ENCODE data around the gene DLD.

DNA sequence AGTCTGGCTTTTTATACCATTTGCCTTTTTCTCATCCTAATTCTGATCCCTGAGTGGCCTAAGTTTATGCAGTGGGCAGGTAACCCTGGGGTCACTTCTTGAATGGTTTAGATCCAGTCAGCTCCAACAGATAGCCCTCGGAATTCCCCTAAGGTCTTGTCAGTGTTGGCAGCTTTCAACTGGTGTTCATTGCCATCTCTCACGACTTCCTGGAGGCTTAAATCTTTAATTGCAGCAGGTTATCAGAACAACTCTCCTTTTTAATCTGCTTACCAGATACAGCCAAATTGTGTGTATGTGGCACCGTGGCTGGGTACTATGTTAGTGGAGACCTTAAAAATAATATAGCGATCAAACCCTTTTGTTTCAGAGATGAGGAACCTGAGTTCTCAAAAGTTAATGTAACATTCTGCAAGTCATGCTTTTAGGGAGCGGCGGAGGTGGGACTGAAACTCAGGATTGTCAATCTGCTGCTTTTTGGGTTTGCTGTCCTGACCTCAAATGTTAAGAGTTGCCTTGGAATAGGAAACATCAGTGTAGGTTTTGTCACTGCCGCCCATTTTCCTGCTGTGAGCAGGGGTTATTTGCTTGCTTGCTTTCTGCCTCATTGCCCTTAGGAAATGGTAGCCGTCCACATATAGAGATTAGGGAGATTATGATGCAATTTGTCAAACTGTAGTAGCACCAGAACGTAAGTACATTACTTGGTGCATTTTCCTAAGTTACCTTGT, 818 bp downstream of the DLD start:
- TF ChIP-seq, protein P1, sequence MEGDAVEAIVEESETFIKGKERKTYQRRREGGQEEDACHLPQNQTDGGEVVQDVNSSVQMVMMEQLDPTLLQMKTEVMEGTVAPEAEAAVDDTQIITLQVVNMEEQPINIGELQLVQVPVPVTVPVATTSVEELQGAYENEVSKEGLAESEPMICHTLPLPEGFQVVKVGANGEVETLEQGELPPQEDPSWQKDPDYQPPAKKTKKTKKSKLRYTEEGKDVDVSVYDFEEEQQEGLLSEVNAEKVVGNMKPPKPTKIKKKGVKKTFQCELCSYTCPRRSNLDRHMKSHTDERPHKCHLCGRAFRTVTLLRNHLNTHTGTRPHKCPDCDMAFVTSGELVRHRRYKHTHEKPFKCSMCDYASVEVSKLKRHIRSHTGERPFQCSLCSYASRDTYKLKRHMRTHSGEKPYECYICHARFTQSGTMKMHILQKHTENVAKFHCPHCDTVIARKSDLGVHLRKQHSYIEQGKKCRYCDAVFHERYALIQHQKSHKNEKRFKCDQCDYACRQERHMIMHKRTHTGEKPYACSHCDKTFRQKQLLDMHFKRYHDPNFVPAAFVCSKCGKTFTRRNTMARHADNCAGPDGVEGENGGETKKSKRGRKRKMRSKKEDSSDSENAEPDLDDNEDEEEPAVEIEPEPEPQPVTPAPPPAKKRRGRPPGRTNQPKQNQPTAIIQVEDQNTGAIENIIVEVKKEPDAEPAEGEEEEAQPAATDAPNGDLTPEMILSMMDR (IDR thresholded peaks at IDR 0.05; ENCODE audit: poor library complexity) = no peak
- no peak for TF ChIP-seq EZH2 (IDR thresholded peaks at IDR 0.05; ENCODE audit: borderline replicate concordance)
